WTC11 (cell line): ENCODE measurements around the gene AKT3. TPM values are rescaled to one million over a fixed set of nuclear protein-coding genes. Genes with fewer than 3 reads are reported as not detected.

Experiments
- ATAC-seq: fragments of 200-7000 bp; cut with Tn5 transposase; 2 replicates; pipeline ENCODE4 v1.10.0; 2021; ENCODE audit warnings: mild to moderate bottlenecking, moderate library complexity
- CTCF ChIA-PET: fragments of 300-600 bp; sonication (Branson Sonifier 250); formaldehyde crosslinking; loops from one replicate; lab custom pipeline; 2021; ENCODE audit warnings: antibody characterized with exemption; lab: Charles Lee
- POLR2A ChIA-PET: fragments of 350-600 bp; sonication (Branson Sonifier 250); formaldehyde crosslinking; loops from one replicate; lab custom pipeline; 2021; ENCODE audit warnings: antibody characterized with exemption; lab: Charles Lee
- DNase-seq: peaks from one replicate; pipeline ENCODE4 v3.0.0; 2021; ENCODE audit warnings: low spot score
- H3K27ac Mint-ChIP-seq: 2 replicates; pipeline ENCODE4 v1.8.0; 2021; ENCODE audit warnings: mixed read lengths
- H3K27me3 Mint-ChIP-seq: 2 replicates; pipeline ENCODE4 v1.8.0; 2021; ENCODE audit warnings: low read depth, mild to moderate bottlenecking, moderate library complexity, mixed read lengths
- H3K36me3 Mint-ChIP-seq: 2 replicates; pipeline ENCODE4 v1.8.0; 2021; ENCODE audit warnings: mixed read lengths
- H3K4me1 Mint-ChIP-seq: 2 replicates; pipeline ENCODE4 v1.8.0; 2022; ENCODE audit warnings: mixed read lengths
- H3K4me3 Mint-ChIP-seq: 2 replicates; pipeline ENCODE4 v1.8.0; 2021; ENCODE audit warnings: mild to moderate bottlenecking, moderate library complexity, mixed read lengths
- H3K9me3 Mint-ChIP-seq: 2 replicates; pipeline ENCODE4 v1.8.0; 2021; ENCODE audit warnings: mixed read lengths
- ATF1 ChIP-seq: sonication (generic); formaldehyde crosslinking; IDR thresholded peaks from 2 replicates; pipeline ENCODE4 v1.8.1; 2023; ENCODE audit warnings: mild to moderate bottlenecking, moderate library complexity, missing genetic modification reagents
- CREB1 ChIP-seq: sonication (generic); formaldehyde crosslinking; IDR thresholded peaks from 2 replicates; pipeline ENCODE4 v1.8.0; 2023; ENCODE audit warnings: mild to moderate bottlenecking, missing genetic modification reagents
- E2F1 ChIP-seq: sonication (generic); formaldehyde crosslinking; IDR thresholded peaks from 2 replicates; pipeline ENCODE4 v1.8.0; 2022; ENCODE audit warnings: mild to moderate bottlenecking, missing genetic modification reagents
- EMX1 ChIP-seq: fragments of 250-450 bp; sonication (Bioruptor Pico); IDR thresholded peaks from 2 replicates; pipeline ENCODE4 v1.8.0; 2021; ENCODE audit warnings: mild to moderate bottlenecking
- ERG ChIP-seq: fragments of 250-450 bp; sonication (Bioruptor Pico); IDR thresholded peaks from 2 replicates; pipeline ENCODE4 v1.8.0; 2021; ENCODE audit warnings: mild to moderate bottlenecking
- ESRRA ChIP-seq: sonication (generic); formaldehyde crosslinking; IDR thresholded peaks from 2 replicates; pipeline ENCODE4 v1.8.1; 2022; ENCODE audit warnings: mild to moderate bottlenecking, missing genetic modification reagents, borderline replicate concordance
- FOXJ3 ChIP-seq: sonication (generic); formaldehyde crosslinking; IDR thresholded peaks from 2 replicates; pipeline ENCODE4 v1.9.0; 2021; ENCODE audit warnings: missing genetic modification reagents, mild to moderate bottlenecking, borderline replicate concordance
- GABPB1 ChIP-seq: sonication (generic); formaldehyde crosslinking; IDR thresholded peaks from 2 replicates; pipeline ENCODE4 v1.8.1; 2023; ENCODE audit warnings: mild to moderate bottlenecking, missing genetic modification reagents
- GRHL2 ChIP-seq: fragments of 250-450 bp; sonication (Bioruptor Pico); IDR thresholded peaks from 2 replicates; pipeline ENCODE4 v1.8.0; 2022; ENCODE audit warnings: mild to moderate bottlenecking, moderate library complexity; ENCODE audit not compliant: insufficient replicate concordance, severe bottlenecking
- IRF1 ChIP-seq: sonication (generic); formaldehyde crosslinking; IDR thresholded peaks from 2 replicates; pipeline ENCODE4 v1.8.0; 2023; ENCODE audit warnings: missing genetic modification reagents
- JAZF1 ChIP-seq: fragments of 250-450 bp; sonication (Bioruptor Pico); IDR thresholded peaks from 2 replicates; pipeline ENCODE4 v1.9.0; 2021; ENCODE audit warnings: moderate library complexity, mild to moderate bottlenecking, inconsistent platforms
- JUN ChIP-seq: sonication (generic); formaldehyde crosslinking; IDR thresholded peaks from 2 replicates; pipeline ENCODE4 v1.8.0; 2023; ENCODE audit warnings: mild to moderate bottlenecking, missing genetic modification reagents
- KAT7 ChIP-seq: sonication (generic); formaldehyde crosslinking; IDR thresholded peaks from 2 replicates; pipeline ENCODE4 v1.8.1; 2023; ENCODE audit warnings: missing genetic modification reagents, mild to moderate bottlenecking, borderline replicate concordance
- MYBL2 ChIP-seq: sonication (generic); formaldehyde crosslinking; IDR thresholded peaks from 2 replicates; pipeline ENCODE4 v1.8.1; 2023; ENCODE audit warnings: mild to moderate bottlenecking, moderate library complexity, missing genetic modification reagents
- NR3C1 ChIP-seq: sonication (generic); formaldehyde crosslinking; conservative IDR thresholded peaks from 2 replicates; pipeline ENCODE4 v1.8.1; 2023; ENCODE audit warnings: low read depth, mild to moderate bottlenecking, missing genetic modification reagents
- SMAD3 ChIP-seq: sonication (generic); formaldehyde crosslinking; IDR thresholded peaks from 2 replicates; pipeline ENCODE4 v1.8.0; 2022; ENCODE audit warnings: missing genetic modification reagents, mild to moderate bottlenecking, borderline replicate concordance
- SP1 ChIP-seq: sonication (generic); formaldehyde crosslinking; conservative IDR thresholded peaks from 2 replicates; pipeline ENCODE4 v1.8.1; 2022; ENCODE audit warnings: missing genetic modification reagents
- TEAD1 ChIP-seq: sonication (generic); formaldehyde crosslinking; IDR thresholded peaks from 2 replicates; pipeline ENCODE4 v1.8.0; 2022; ENCODE audit warnings: mild to moderate bottlenecking, missing genetic modification reagents
- TEAD4 ChIP-seq: sonication (generic); formaldehyde crosslinking; IDR thresholded peaks from 2 replicates; pipeline ENCODE4 v1.8.0; 2022; ENCODE audit warnings: mild to moderate bottlenecking, missing genetic modification reagents
- ZBTB43 ChIP-seq: sonication (generic); formaldehyde crosslinking; IDR thresholded peaks from 2 replicates; pipeline ENCODE4 v1.8.1; 2023; ENCODE audit warnings: mild to moderate bottlenecking, missing genetic modification reagents
- ZNF121 ChIP-seq: sonication (generic); formaldehyde crosslinking; IDR thresholded peaks from 2 replicates; pipeline ENCODE4 v1.8.0; 2023; ENCODE audit warnings: missing genetic modification reagents
- ZNF219 ChIP-seq: sonication (generic); formaldehyde crosslinking; IDR thresholded peaks from 2 replicates; pipeline ENCODE4 v1.8.0; 2023; ENCODE audit warnings: missing genetic modification reagents, mild to moderate bottlenecking, borderline replicate concordance
- total RNA-seq: library from RNA; stranded (reverse); gene quantifications from 3 replicates; pipeline ENCODE4 v1.2.3, GENCODE V29; 2021
- TF ChIP-seq, protein P1 (sequence below): sonication (generic); formaldehyde crosslinking; conservative IDR thresholded peaks from 2 replicates; pipeline ENCODE4 v1.8.1; 2022; ENCODE audit warnings: mild to moderate bottlenecking, missing genetic modification reagents
- TF ChIP-seq, protein P2 (sequence below): sonication (generic); formaldehyde crosslinking; IDR thresholded peaks from 2 replicates; pipeline ENCODE4 v1.8.1; 2023; ENCODE audit warnings: mild to moderate bottlenecking, missing genetic modification reagents
- TF ChIP-seq, protein P3 (sequence below): sonication (generic); formaldehyde crosslinking; IDR thresholded peaks from 2 replicates; pipeline ENCODE4 v1.8.0; 2022; ENCODE audit warnings: mild to moderate bottlenecking, missing genetic modification reagents

AKT3 gene
- total RNA-seq, 1 experiment from 2014 or later = 38.5 TPM

GRCh38 chr1:243884603-243885002 lies 34.6 kb upstream of the AKT3 start:
- TF ChIP-seq E2F1 (no peak), ESRRA (CRISPR knock-in tag) (no peak), SMAD3 (CRISPR knock-in tag) (no peak), FOXJ3 (CRISPR knock-in tag) (no peak), IRF1 (CRISPR knock-in tag) (no peak), ATF1 (no peak), TEAD1 (CRISPR knock-in tag) (no peak), ZBTB43 (CRISPR knock-in tag) (no peak), GABPB1 (no peak), KAT7 (CRISPR knock-in tag) (no peak), MYBL2 (CRISPR knock-in tag) (no peak), JUN (CRISPR knock-in tag) (no peak), CREB1 (CRISPR knock-in tag) (no peak), NR3C1 (CRISPR knock-in tag) (no peak), SP1 (no peak), JAZF1 (CRISPR knock-in tag) (no peak), EMX1 (CRISPR knock-in tag) (no peak), ZNF219 (CRISPR knock-in tag) (no peak)
- Mint-ChIP-seq H3K27me3 (no peaks in the 10 kb centered on the region), H3K9me3 (no peaks in the 10 kb centered on the region), H3K27ac (no peak overlapping the region), H3K36me3 (no peaks in the 10 kb centered on the region), H3K4me3 (no peak overlapping the region), H3K4me1 (no peaks in the 10 kb centered on the region)
- no peak for ATAC-seq
- ChIA-PET POLR2A (no interaction called here), CTCF (no interaction called here)
- no peak for DNase-seq

DNA sequence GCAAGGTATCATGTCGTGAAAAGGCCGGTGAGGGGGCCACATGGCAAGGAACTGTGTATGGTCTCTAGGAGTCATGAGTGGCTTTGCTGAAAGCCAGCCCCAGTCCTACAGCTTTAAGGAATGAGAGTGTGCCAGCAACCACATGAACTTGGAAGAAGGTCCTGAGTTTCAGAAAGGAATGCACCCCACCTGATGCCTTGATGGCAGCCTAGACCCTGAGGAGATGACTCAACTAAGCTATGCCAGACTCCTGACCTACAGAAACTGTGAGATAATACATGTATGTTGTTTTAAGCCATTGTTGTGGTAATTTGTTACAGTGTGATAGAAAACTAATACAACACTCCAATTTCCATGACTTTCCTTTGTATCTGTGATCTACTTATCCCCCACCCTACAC lies 33.5 kb upstream of the AKT3 start:
- H3K27ac Mint-ChIP-seq = no peak overlapping the region
- CTCF ChIA-PET = no interaction called here
- no peak overlapping the region for H3K4me3 Mint-ChIP-seq
- H3K36me3 Mint-ChIP-seq = no peaks in the 10 kb centered on the region
- TF ChIP-seq GRHL2 (CRISPR knock-in tag) (no peak), ATF1 (no peak), IRF1 (CRISPR knock-in tag) (no peak), TEAD4 (CRISPR knock-in tag) (no peak), GABPB1 (no peak), NR3C1 (CRISPR knock-in tag) (no peak), ERG (CRISPR knock-in tag) (no peak), ZNF121 (CRISPR knock-in tag) (no peak), JUN (CRISPR knock-in tag) (no peak), ESRRA (CRISPR knock-in tag) (no peak)
- TF ChIP-seq, protein P1, sequence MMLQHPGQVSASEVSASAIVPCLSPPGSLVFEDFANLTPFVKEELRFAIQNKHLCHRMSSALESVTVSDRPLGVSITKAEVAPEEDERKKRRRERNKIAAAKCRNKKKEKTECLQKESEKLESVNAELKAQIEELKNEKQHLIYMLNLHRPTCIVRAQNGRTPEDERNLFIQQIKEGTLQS (CRISPR knock-in tag) = no peak
- TF ChIP-seq, protein P2, sequence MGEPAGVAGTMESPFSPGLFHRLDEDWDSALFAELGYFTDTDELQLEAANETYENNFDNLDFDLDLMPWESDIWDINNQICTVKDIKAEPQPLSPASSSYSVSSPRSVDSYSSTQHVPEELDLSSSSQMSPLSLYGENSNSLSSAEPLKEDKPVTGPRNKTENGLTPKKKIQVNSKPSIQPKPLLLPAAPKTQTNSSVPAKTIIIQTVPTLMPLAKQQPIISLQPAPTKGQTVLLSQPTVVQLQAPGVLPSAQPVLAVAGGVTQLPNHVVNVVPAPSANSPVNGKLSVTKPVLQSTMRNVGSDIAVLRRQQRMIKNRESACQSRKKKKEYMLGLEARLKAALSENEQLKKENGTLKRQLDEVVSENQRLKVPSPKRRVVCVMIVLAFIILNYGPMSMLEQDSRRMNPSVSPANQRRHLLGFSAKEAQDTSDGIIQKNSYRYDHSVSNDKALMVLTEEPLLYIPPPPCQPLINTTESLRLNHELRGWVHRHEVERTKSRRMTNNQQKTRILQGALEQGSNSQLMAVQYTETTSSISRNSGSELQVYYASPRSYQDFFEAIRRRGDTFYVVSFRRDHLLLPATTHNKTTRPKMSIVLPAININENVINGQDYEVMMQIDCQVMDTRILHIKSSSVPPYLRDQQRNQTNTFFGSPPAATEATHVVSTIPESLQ (CRISPR knock-in tag) = no peak
- TF ChIP-seq, protein P3, sequence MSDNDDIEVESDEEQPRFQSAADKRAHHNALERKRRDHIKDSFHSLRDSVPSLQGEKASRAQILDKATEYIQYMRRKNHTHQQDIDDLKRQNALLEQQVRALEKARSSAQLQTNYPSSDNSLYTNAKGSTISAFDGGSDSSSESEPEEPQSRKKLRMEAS = no peak
- DNase-seq (no peak), ATAC-seq (no peak)
- H3K9me3 Mint-ChIP-seq = no peaks in the 10 kb centered on the region
- POLR2A ChIA-PET = no interaction called here
- H3K4me1 Mint-ChIP-seq = no peaks in the 10 kb centered on the region
- no peaks in the 10 kb centered on the region for H3K27me3 Mint-ChIP-seq
